ENCODE data around the gene LRRC57. TPM values are rescaled to one million over a fixed set of nuclear protein-coding genes. Genes with fewer than 3 reads are reported as not detected.

The LRRC57 gene
- total RNA-seq, 1 experiment from 2014 or later, result 18.7 TPM

- H3K9ac ChIP-seq (ENCODE audit: extremely low read depth, insufficient read length, low read length), result no peak overlapping the region
- H3K79me1 ChIP-seq (ENCODE audit: insufficient read depth, low read depth, low read length, poor library complexity, severe bottlenecking), result no peaks in the 10 kb centered on the region
- no peaks in the 10 kb centered on the region for H4K20me1 ChIP-seq (ENCODE audit: control insufficient read depth, insufficient read depth, insufficient read length)
- Mint-ChIP-seq H3K27ac (no peak overlapping the region), H3K4me1 (no peaks in the 10 kb centered on the region), H3K9me3 (no peaks in the 10 kb centered on the region), H3K27me3 (ENCODE audit: low read depth) (no peaks in the 10 kb centered on the region), H3K36me3 (ENCODE audit: insufficient read depth in 1 of 3, low read depth in 3 of 3) (peaks cover 13 to 66% (median 43%) of the 10 kb centered on the region in 3 experiments; a peak in 6 of 7 replicates), H3K4me3 (no peak overlapping the region)
- no peak overlapping the region for H2BK20ac ChIP-seq (ENCODE audit: low read depth, low read length, poor library complexity, severe bottlenecking)
- H3T11ph ChIP-seq (ENCODE audit: low read length), result no peak overlapping the region
- H4K5ac ChIP-seq (ENCODE audit: insufficient read length, low read depth, low read length), result no peak overlapping the region
- no peak overlapping the region for H2BK5ac ChIP-seq (ENCODE audit: insufficient read length, low read length)
- no peak overlapping the region for H4K8ac ChIP-seq (replicated peaks; ENCODE audit: insufficient read length, low read depth, low read length)
- H3K27ac ChIP-seq (ENCODE audit: insufficient read length, low read depth, low read length), result no peak overlapping the region
- H3K9me3 ChIP-seq (ENCODE audit: control insufficient read depth, low read depth, low read length), result no peaks in the 10 kb centered on the region
- no CpG with 5 or more reads among the region's 3 CpGs for WGBS (ENCODE audit: extremely low coverage, insufficient read length, low lambda C conversion rate)
- TF ChIP-seq CTCF (conservative IDR thresholded peaks at IDR 0.05), result no peak
- H2BK120ac ChIP-seq (ENCODE audit: low read depth, low read length, poor library complexity, severe bottlenecking), result no peak overlapping the region
- no peak overlapping the region for H3K4me2 ChIP-seq (ENCODE audit: insufficient read depth, insufficient read length, low read length)
- no peak overlapping the region for H2BK12ac ChIP-seq (ENCODE audit: insufficient read length, low read depth, low read length)
- H2AFZ ChIP-seq (ENCODE audit: low read length), result no peak overlapping the region
- H3K23ac ChIP-seq (ENCODE audit: insufficient read length, low read depth, low read length), result no peak overlapping the region
- no peak overlapping the region for H3K4ac ChIP-seq (ENCODE audit: low read depth, low read length)
- no peak overlapping the region for H2AK5ac ChIP-seq (ENCODE audit: insufficient read length, low read length)
- no peak overlapping the region for H3K18ac ChIP-seq (ENCODE audit: insufficient read length, low read depth, low read length)
- H2BK15ac ChIP-seq (ENCODE audit: low read depth, low read length), result no peak overlapping the region
- H3K56ac ChIP-seq (ENCODE audit: insufficient read length, low read depth, low read length), result no peak overlapping the region
- no peak for DNase-seq
- H3K79me2 ChIP-seq (ENCODE audit: insufficient read depth, low read length), result no peaks in the 10 kb centered on the region
- no peaks in the 10 kb centered on the region for H3K27me3 ChIP-seq (ENCODE audit: insufficient read depth, low read length)
- no peak overlapping the region for H3K14ac ChIP-seq (ENCODE audit: insufficient read depth, low read length)
- no peaks in the 10 kb centered on the region for H3K4me1 ChIP-seq (ENCODE audit: insufficient read depth, low read length)
- H3K23me2 ChIP-seq (ENCODE audit: insufficient read length, low read depth, low read length, poor library complexity, severe bottlenecking), result no peaks in the 10 kb centered on the region
- H4K91ac ChIP-seq (ENCODE audit: insufficient read length, low read depth, low read length), result no peak overlapping the region
These were observed 19.6 kb downstream of the LRRC57 start for GRCh38 chr15:42528970-42529369.

Data from H9 (cell line).